ENCODE results near the gene LPAR3.

- TF ChIP-seq, protein P1, sequence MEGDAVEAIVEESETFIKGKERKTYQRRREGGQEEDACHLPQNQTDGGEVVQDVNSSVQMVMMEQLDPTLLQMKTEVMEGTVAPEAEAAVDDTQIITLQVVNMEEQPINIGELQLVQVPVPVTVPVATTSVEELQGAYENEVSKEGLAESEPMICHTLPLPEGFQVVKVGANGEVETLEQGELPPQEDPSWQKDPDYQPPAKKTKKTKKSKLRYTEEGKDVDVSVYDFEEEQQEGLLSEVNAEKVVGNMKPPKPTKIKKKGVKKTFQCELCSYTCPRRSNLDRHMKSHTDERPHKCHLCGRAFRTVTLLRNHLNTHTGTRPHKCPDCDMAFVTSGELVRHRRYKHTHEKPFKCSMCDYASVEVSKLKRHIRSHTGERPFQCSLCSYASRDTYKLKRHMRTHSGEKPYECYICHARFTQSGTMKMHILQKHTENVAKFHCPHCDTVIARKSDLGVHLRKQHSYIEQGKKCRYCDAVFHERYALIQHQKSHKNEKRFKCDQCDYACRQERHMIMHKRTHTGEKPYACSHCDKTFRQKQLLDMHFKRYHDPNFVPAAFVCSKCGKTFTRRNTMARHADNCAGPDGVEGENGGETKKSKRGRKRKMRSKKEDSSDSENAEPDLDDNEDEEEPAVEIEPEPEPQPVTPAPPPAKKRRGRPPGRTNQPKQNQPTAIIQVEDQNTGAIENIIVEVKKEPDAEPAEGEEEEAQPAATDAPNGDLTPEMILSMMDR (conservative IDR thresholded peaks at IDR 0.05; ENCODE audit: low read depth in 2 of 2) = no peak
- TF ChIP-seq CREB1 (CRISPR knock-in tag; IDR thresholded peaks at IDR 0.05; ENCODE audit: low read depth) = no peak
- no peak for TF ChIP-seq ZNF114 (CRISPR knock-in tag; IDR thresholded peaks at IDR 0.05)
- TF ChIP-seq POLR2AphosphoS5 (IDR thresholded peaks at IDR 0.05; ENCODE audit: low read depth) = no peak
- no peak for TF ChIP-seq NANOG (IDR thresholded peaks at IDR 0.05; ENCODE audit: borderline replicate concordance)
Measured at GRCh38 chr1:84795213-84795612, 97.8 kb downstream of the LPAR3 start.

Measured in GM23338 (cell line).